Skin of body (tissue), 3 donors: Measurements from ENCODE around the gene CA9. TPM values are rescaled to one million over a fixed set of nuclear protein-coding genes. Genes with fewer than 3 reads are reported as not detected.
A peak's percentile ranks its signal among the peaks of the same experiment; 100 is the strongest.

Source experiments
- DNase-seq: peaks from one replicate; lab custom pipeline; 2025; lab: John Stamatoyannopoulos, UW
- small RNA-seq: library from RNA; depleted of rRNA; stranded (forward); fragments of <200 nt; gene quantifications from one replicate; pipeline ENCODE3, GENCODE V24; 2014; ENCODE audit warnings: low replicate concordance
- total RNA-seq: library from RNA; depleted of rRNA; stranded (reverse); fragments of >200 nt; gene quantifications from one replicate; pipeline ENCODE4 v1.2.3, GENCODE V29; 2014

CA9 gene
- total RNA-seq, 1 donor from 2014 or later = 2.2 TPM

- no peak for DNase-seq
Measured at GRCh38 chr9:35714579-35715252, 41.0 kb downstream of the CA9 start.

- no peak for DNase-seq
Measured at GRCh38 chr9:35716230-35716629, 42.5 kb downstream of the CA9 start.

GRCh38 chr9:35717132-35717870, 43.6 kb downstream of the CA9 start:
- DNase-seq = no peak

- no peak for DNase-seq
Measured at GRCh38 chr9:35718721-35719511, 45.2 kb downstream of the CA9 start.

GRCh38 chr9:35719546-35719945, 45.8 kb downstream of the CA9 start:
- DNase-seq = no peak

GRCh38 chr9:35723426-35723825, 49.7 kb downstream of the CA9 start:
- no peak for DNase-seq

- no peak for DNase-seq
Measured at GRCh38 chr9:35723908-35724307, 50.2 kb downstream of the CA9 start.

GRCh38 chr9:35725362-35725761, 51.6 kb downstream of the CA9 start:
- no peak for DNase-seq

GRCh38 chr9:35726931-35727330, 53.2 kb downstream of the CA9 start:
- no peak for DNase-seq

- no peak for DNase-seq
Measured at GRCh38 chr9:35727676-35728040, 53.9 kb downstream of the CA9 start.

GRCh38 chr9:35728041-35728971, 54.6 kb downstream of the CA9 start:
- DNase-seq = peak; percentile 44

GRCh38 chr9:35729101-35729500, 55.4 kb downstream of the CA9 start:
- DNase-seq = no peak

GRCh38 chr9:35729700-35730485, 56.2 kb downstream of the CA9 start:
- no peak for DNase-seq

GRCh38 chr9:35730486-35730854, 56.7 kb downstream of the CA9 start:
- no peak for DNase-seq

Small RNAs within 50 kb of the gene (small RNA-seq; reads per million reads assigned to genes)
- gene RMRP = not detected
- not detected for gene RN7SL22P

Other genes starting within 250 kb of the CA9 start
- gene RUSC2, start 183.8 kb upstream of the CA9 start, total RNA-seq = 11.2 TPM
- gene TESK1, start 68.7 kb upstream of the CA9 start, total RNA-seq = 10.5 TPM
- gene CD72, start 55.5 kb upstream of the CA9 start, total RNA-seq = 1.6 TPM
- gene SIT1, start 23.0 kb upstream of the CA9 start, total RNA-seq = 0.30 TPM
- gene RMRP, start 15.9 kb upstream of the CA9 start, total RNA-seq = 94,985 TPM
- gene CCDC107, start 15.6 kb upstream of the CA9 start, total RNA-seq = 9.8 TPM
- 2.4 TPM for gene ARHGEF39, start 8.7 kb upstream of the CA9 start, total RNA-seq
- 517 TPM for gene TPM2, start 16.0 kb downstream of the CA9 start, total RNA-seq
- gene TLN1, start 58.3 kb downstream of the CA9 start, total RNA-seq = 93.7 TPM
- 19.0 TPM for gene CREB3, start 58.7 kb downstream of the CA9 start, total RNA-seq
- 32.1 TPM for gene GBA2, start 75.3 kb downstream of the CA9 start, total RNA-seq
- gene RGP1, start 75.4 kb downstream of the CA9 start, total RNA-seq = 8.8 TPM
- not detected for gene MSMP, start 80.3 kb downstream of the CA9 start, total RNA-seq
- gene NPR2, start 117.7 kb downstream of the CA9 start, total RNA-seq = 31.5 TPM
- gene SPAG8, start 138.3 kb downstream of the CA9 start, total RNA-seq = 1.2 TPM
- 12.3 TPM for gene HINT2, start 141.1 kb downstream of the CA9 start, total RNA-seq
- not detected for gene FAM221B, start 154.8 kb downstream of the CA9 start, total RNA-seq
- 3.6 TPM for gene TMEM8B, start 155.3 kb downstream of the CA9 start, total RNA-seq
- gene OR13J1, start 196.5 kb downstream of the CA9 start, total RNA-seq = not detected
- not detected for gene HRCT1, start 232.3 kb downstream of the CA9 start, total RNA-seq
- gene SPAAR, start 235.6 kb downstream of the CA9 start, total RNA-seq = 0.79 TPM